Glutamatergic neuron (in vitro differentiated cells): ENCODE data around the gene ZCCHC7. TPM values are rescaled to one million over a fixed set of nuclear protein-coding genes. Genes with fewer than 3 reads are reported as not detected.

ENCODE experiments used
- DNase-seq: peaks from one replicate; pipeline ENCODE4 v3.0.0; 2022
- H3K27ac Mint-ChIP-seq: one replicate; pipeline ENCODE4 v1.8.0; 2020; ENCODE audit warnings: mild to moderate bottlenecking, mixed read lengths, inconsistent platforms; ENCODE audit not compliant: unreplicated experiment
- H3K27me3 Mint-ChIP-seq: one replicate; pipeline ENCODE4 v1.8.0; 2020; ENCODE audit warnings: mild to moderate bottlenecking, moderate library complexity, mixed read lengths, inconsistent platforms; ENCODE audit not compliant: unreplicated experiment
- H3K36me3 Mint-ChIP-seq: one replicate; pipeline ENCODE4 v1.8.0; 2020; ENCODE audit warnings: mild to moderate bottlenecking, mixed read lengths, inconsistent platforms; ENCODE audit not compliant: unreplicated experiment
- H3K4me1 Mint-ChIP-seq: one replicate; pipeline ENCODE4 v1.8.0; 2020; ENCODE audit warnings: mild to moderate bottlenecking, low read depth, mixed read lengths, inconsistent platforms; ENCODE audit not compliant: unreplicated experiment
- H3K4me3 Mint-ChIP-seq: one replicate; pipeline ENCODE4 v1.8.0; 2020; ENCODE audit warnings: mild to moderate bottlenecking, mixed read lengths, inconsistent platforms; ENCODE audit not compliant: unreplicated experiment
- H3K9me3 Mint-ChIP-seq: one replicate; pipeline ENCODE4 v1.8.0; 2020; ENCODE audit warnings: mild to moderate bottlenecking, moderate library complexity, mixed read lengths, inconsistent platforms; ENCODE audit not compliant: unreplicated experiment
- CTCF ChIP-seq: fragments of 200-600 bp; sonication (generic); IDR thresholded peaks from one replicate; pipeline ENCODE4 v1.5.0; 2021; ENCODE audit not compliant: partially characterized antibody, unreplicated experiment
- total RNA-seq: library from RNA; stranded (reverse); fragmentation: NEBNext Ultra II Directional; extraction: Animal tissue kit (Norgen Biotek cat#: 25700); gene quantifications from one replicate; pipeline ENCODE4 v1.2.1, GENCODE V29; 2021; ENCODE audit not compliant: unreplicated experiment

ZCCHC7 gene
- total RNA-seq, 1 donor from 2014 or later: 31.1 TPM

- Mint-ChIP-seq H3K27me3 (peaks cover 2% of the 10 kb centered on the region), H3K9me3 (peaks cover 1% of the 10 kb centered on the region), H3K4me1 (peaks cover 6% of the 10 kb centered on the region), H3K4me3 (no peak overlapping the region), H3K27ac (no peak overlapping the region), H3K36me3 (peaks cover 7% of the 10 kb centered on the region)
- no peak for DNase-seq
- no peak for TF ChIP-seq CTCF
Measured at GRCh38 chr9:37377688-37378612, 257.6 kb downstream of the ZCCHC7 start.

GRCh38 chr9:37378613-37379004 is 258.2 kb downstream of the ZCCHC7 start:
- H3K9me3 Mint-ChIP-seq: peaks cover 1% of the 10 kb centered on the region
- peaks cover 7% of the 10 kb centered on the region for H3K36me3 Mint-ChIP-seq
- peaks cover 6% of the 10 kb centered on the region for H3K4me1 Mint-ChIP-seq
- no peak overlapping the region for H3K27ac Mint-ChIP-seq
- no peak for TF ChIP-seq CTCF
- no peak for DNase-seq
- peaks cover 1% of the 10 kb centered on the region for H3K27me3 Mint-ChIP-seq
- H3K4me3 Mint-ChIP-seq: no peak overlapping the region

GRCh38 chr9:37379835-37380234 is 259.5 kb downstream of the ZCCHC7 start:
- DNase-seq: peak; percentile 29
- H3K4me3 Mint-ChIP-seq: no peak overlapping the region
- H3K36me3 Mint-ChIP-seq: peaks cover 7% of the 10 kb centered on the region
- no peaks in the 10 kb centered on the region for H3K27me3 Mint-ChIP-seq
- H3K9me3 Mint-ChIP-seq: peaks cover 1% of the 10 kb centered on the region
- TF ChIP-seq CTCF: no peak
- peaks cover 10% of the 10 kb centered on the region for H3K4me1 Mint-ChIP-seq
- no peak overlapping the region for H3K27ac Mint-ChIP-seq

GRCh38 chr9:37380570-37380969 is 260.2 kb downstream of the ZCCHC7 start:
- no peak for TF ChIP-seq CTCF
- no peak overlapping the region for H3K4me3 Mint-ChIP-seq
- no peaks in the 10 kb centered on the region for H3K27me3 Mint-ChIP-seq
- peaks cover 7% of the 10 kb centered on the region for H3K36me3 Mint-ChIP-seq
- H3K4me1 Mint-ChIP-seq: peaks cover 10% of the 10 kb centered on the region
- peaks cover 1% of the 10 kb centered on the region for H3K9me3 Mint-ChIP-seq
- no peak overlapping the region for H3K27ac Mint-ChIP-seq
- no peak for DNase-seq

DNA sequence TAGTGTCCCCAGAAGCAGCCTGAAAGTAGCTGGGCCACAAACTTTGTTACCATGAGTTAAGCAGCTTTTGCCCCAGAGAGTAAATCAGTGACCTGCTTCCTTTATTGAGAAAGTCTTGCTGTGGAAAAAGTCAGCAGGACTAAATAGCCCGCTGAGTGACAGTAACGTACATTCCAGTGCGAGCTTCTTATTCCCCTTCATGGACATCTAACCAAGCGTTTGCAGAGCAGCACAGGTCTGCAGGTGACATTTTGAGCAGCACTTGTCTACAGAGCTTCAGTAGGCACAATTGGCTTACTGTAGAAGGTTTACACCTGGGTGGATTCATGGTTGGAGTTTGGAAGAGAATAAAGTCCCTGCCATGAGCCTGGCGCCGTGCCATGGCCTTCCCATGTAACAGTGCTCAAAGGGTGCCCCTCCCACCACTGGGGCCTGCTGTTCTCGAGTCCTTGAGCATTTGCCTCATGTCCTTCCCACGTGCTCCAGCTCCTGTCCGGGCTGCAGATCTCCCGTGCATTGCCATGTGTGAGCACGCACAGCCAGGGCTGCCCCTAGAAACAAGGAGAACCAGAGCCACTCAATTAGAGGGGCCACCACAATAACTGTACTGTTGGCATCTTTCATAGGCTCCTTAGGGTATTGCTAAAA is 260.8 kb downstream of the ZCCHC7 start:
- peaks cover 7% of the 10 kb centered on the region for H3K36me3 Mint-ChIP-seq
- TF ChIP-seq CTCF: no peak
- H3K4me3 Mint-ChIP-seq: no peak overlapping the region
- peaks cover 1% of the 10 kb centered on the region for H3K9me3 Mint-ChIP-seq
- H3K4me1 Mint-ChIP-seq: peaks cover 11% of the 10 kb centered on the region
- DNase-seq: no peak
- peaks cover 3% of the 10 kb centered on the region for H3K27me3 Mint-ChIP-seq
- H3K27ac Mint-ChIP-seq: no peak overlapping the region
